DMS53 treated with DMSO at 0.1 percent for 48 hours (cell line): Measurements from ENCODE around the gene TBXT.
"Not testable (repeated sequence)": the region's sequence is repeated elsewhere in the genome, so short reads cannot be mapped to it uniquely, and the experiment has no call there.

ENCODE experiments used
- DNase-seq: peaks from one replicate; lab custom pipeline; 2025; ENCODE audit not compliant: unreplicated experiment; lab: John Stamatoyannopoulos, UW

Gene TBXT

GRCh38 chr6:166167801-166168615, at the start of gene TBXT:
TSS of gene TBXT (minus strand) at chr6:166167851. CDS start at chr6:166167591, 260 bp downstream.
- peak; percentile 39 for DNase-seq

- no peak for DNase-seq
These were observed 39.6 kb upstream of the TBXT start for GRCh38 chr6:166207284-166207561.

- no peak for DNase-seq
These were observed 39.0 kb upstream of the TBXT start for GRCh38 chr6:166206510-166207283.

- no peak for DNase-seq
These were observed 38.4 kb upstream of the TBXT start for GRCh38 chr6:166206066-166206465.

GRCh38 chr6:166204852-166205650, 37.4 kb upstream of the TBXT start:
- DNase-seq = peak; percentile 15

GRCh38 chr6:166203641-166204222, 36.1 kb upstream of the TBXT start:
- no peak for DNase-seq

GRCh38 chr6:166203003-166203640, 35.5 kb upstream of the TBXT start:
- DNase-seq = no peak

- DNase-seq = no peak
These were observed 34.7 kb upstream of the TBXT start for GRCh38 chr6:166202321-166202733.

- no peak for DNase-seq
These were observed 34.2 kb upstream of the TBXT start for GRCh38 chr6:166201878-166202277.

- DNase-seq = no peak
These were observed 29.7 kb upstream of the TBXT start for GRCh38 chr6:166197361-166197760.

GRCh38 chr6:166195860-166196238, 28.2 kb upstream of the TBXT start:
- DNase-seq = no peak

- no peak for DNase-seq
These were observed 27.5 kb upstream of the TBXT start for GRCh38 chr6:166194914-166195859.

- no peak for DNase-seq
These were observed 24.9 kb upstream of the TBXT start for GRCh38 chr6:166192557-166192956.

- DNase-seq = no peak
These were observed 24.5 kb upstream of the TBXT start for GRCh38 chr6:166192136-166192535.

GRCh38 chr6:166179704-166180103, 12.1 kb upstream of the TBXT start:
- DNase-seq = no peak

- DNase-seq = no peak
These were observed 8.5 kb upstream of the TBXT start for GRCh38 chr6:166176106-166176505.

- DNase-seq = not testable (repeated sequence)
These were observed 7.4 kb upstream of the TBXT start for GRCh38 chr6:166175093-166175492.

GRCh38 chr6:166174031-166174430, 6.4 kb upstream of the TBXT start:
- DNase-seq = no peak

- DNase-seq = peak; percentile 43
These were observed 5.8 kb upstream of the TBXT start for GRCh38 chr6:166173281-166173951.
